ENCODE measurements around the gene KCTD16. TPM values are rescaled to one million over a fixed set of nuclear protein-coding genes. Genes with fewer than 3 reads are reported as not detected.
A peak's percentile ranks its signal among the peaks of the same experiment; 100 is the strongest.

Gene KCTD16
- total and polyA plus RNA-seq, 2 experiments from 2014 or later, result 0.02 to 0.76 TPM

- no peaks in the 10 kb centered on the region for H3K79me2 ChIP-seq (replicated peaks; ENCODE audit: insufficient read depth)
- H3K4me1 ChIP-seq (ENCODE audit: insufficient read depth), result peaks cover 11% of the 10 kb centered on the region
- no peaks in the 10 kb centered on the region for H3K27me3 ChIP-seq (ENCODE audit: insufficient read depth)
- H3K4me1 Mint-ChIP-seq, result peaks cover 20% of the 10 kb centered on the region
- TF ChIP-seq NANOG (IDR thresholded peaks at IDR 0.05; ENCODE audit: borderline replicate concordance) (no peak), CTCF (conservative IDR thresholded peaks at IDR 0.05; ENCODE audit: low read depth in 2 of 2) (peak; percentile 23 to 50; a peak in 2 of 4 replicates)
- ATAC-seq (no peak), DNase-seq (ENCODE audit: low spot score) (no peak)
- H3K27ac Mint-ChIP-seq, result no peak overlapping the region
- no peaks in the 10 kb centered on the region for H3K36me3 ChIP-seq (ENCODE audit: insufficient read depth)
- no peaks in the 10 kb centered on the region for H3F3A ChIP-seq (replicated peaks; ENCODE audit: low read depth)
- H3K36me3 Mint-ChIP-seq (ENCODE audit: low read depth), result no peaks in the 10 kb centered on the region
- no peak overlapping the region for H3K4me3 ChIP-seq
- H3K4me3 Mint-ChIP-seq, result no peak overlapping the region
- H3K9me3 Mint-ChIP-seq, result no peaks in the 10 kb centered on the region
- H3K9me2 ChIP-seq (ENCODE audit: insufficient read depth), result peaks cover 6% of the 10 kb centered on the region; the same call in 1 of the 2 replicates
- H3K27me3 Mint-ChIP-seq (ENCODE audit: insufficient read depth, low read depth, poor library complexity), result peaks cover under 1% of the 10 kb centered on the region
- H3K4me2 ChIP-seq, result no peak overlapping the region
- no peak overlapping the region for H3K27ac ChIP-seq (ENCODE audit: low read depth)
- no peaks in the 10 kb centered on the region for H4K20me1 ChIP-seq (replicated peaks; ENCODE audit: insufficient read depth)
- H2AFZ ChIP-seq, result no peak overlapping the region
These were observed 77.3 kb downstream of the KCTD16 start for GRCh38 chr5:144248015-144248414.

- no peak overlapping the region for H3K4me3 ChIP-seq
- no peak overlapping the region for H3K27ac ChIP-seq (ENCODE audit: low read depth)
- ATAC-seq (no peak), DNase-seq (ENCODE audit: low spot score) (no peak)
- TF ChIP-seq CTCF (conservative IDR thresholded peaks at IDR 0.05; ENCODE audit: low read depth in 2 of 2) (no peak), EZH2 (IDR thresholded peaks at IDR 0.05; ENCODE audit: low read depth, unreplicated experiment) (no peak), JUNB (IDR thresholded peaks at IDR 0.05; ENCODE audit: unreplicated experiment) (no peak), ETS1 (IDR thresholded peaks at IDR 0.05) (no peak), REST (IDR thresholded peaks at IDR 0.05; ENCODE audit: unreplicated experiment) (no peak), ZNF331 (CRISPR knock-in tag; IDR thresholded peaks at IDR 0.05; ENCODE audit: low read depth) (no peak), ZNF114 (CRISPR knock-in tag; IDR thresholded peaks at IDR 0.05) (no peak), EZH2phosphoT487 (IDR thresholded peaks at IDR 0.05; ENCODE audit: unreplicated experiment) (no peak)
- no peaks in the 10 kb centered on the region for H3K36me3 Mint-ChIP-seq (ENCODE audit: low read depth)
- no peaks in the 10 kb centered on the region for H4K20me1 ChIP-seq (replicated peaks; ENCODE audit: insufficient read depth)
- peak overlapping the region; percentile 82; the same call in 1 of the 2 replicates for H2AFZ ChIP-seq
- no peaks in the 10 kb centered on the region for H3F3A ChIP-seq (replicated peaks; ENCODE audit: low read depth)
- peaks cover 20% of the 10 kb centered on the region for H3K4me1 Mint-ChIP-seq
- H3K4me2 ChIP-seq, result peak overlapping the region; percentile 41
- peaks cover 6% of the 10 kb centered on the region; the same call in 1 of the 2 replicates for H3K9me2 ChIP-seq (ENCODE audit: insufficient read depth)
- H3K4me1 ChIP-seq (ENCODE audit: insufficient read depth), result peaks cover 11% of the 10 kb centered on the region
- peaks cover 1% of the 10 kb centered on the region for H3K27me3 Mint-ChIP-seq (ENCODE audit: insufficient read depth, low read depth, poor library complexity)
- no peaks in the 10 kb centered on the region for H3K36me3 ChIP-seq (ENCODE audit: insufficient read depth)
- no peak overlapping the region for H3K4me3 Mint-ChIP-seq
- peak overlapping the region; percentile 49 for H3K27ac Mint-ChIP-seq
- no peaks in the 10 kb centered on the region for H3K79me2 ChIP-seq (replicated peaks; ENCODE audit: insufficient read depth)
- no peaks in the 10 kb centered on the region for H3K9me3 Mint-ChIP-seq
- H3K27me3 ChIP-seq (ENCODE audit: insufficient read depth), result no peaks in the 10 kb centered on the region
These were observed 79.2 kb downstream of the KCTD16 start for GRCh38 chr5:144249755-144250464.
